HepG2 (cell line): Measurements from ENCODE around the gene POLE4. TPM values are rescaled to one million over a fixed set of nuclear protein-coding genes. Genes with fewer than 3 reads are reported as not detected.

Experiments
- CENPX ChIP-seq: sonication (generic); formaldehyde crosslinking; IDR thresholded peaks from 2 replicates; pipeline ENCODE4 v1.9.0; 2021; ENCODE audit warnings: mild to moderate bottlenecking, missing genetic modification reagents, moderate library complexity
- EEA1 ChIP-seq: sonication (generic); formaldehyde crosslinking; IDR thresholded peaks from 2 replicates; pipeline ENCODE4 v1.5.1; 2020; ENCODE audit warnings: mild to moderate bottlenecking, missing genetic modification reagents, borderline replicate concordance
- FOXA1 ChIP-seq, 2 experiments: fragments of 450-650 bp in 1 of 2; sonication (generic) in 1 of 2; formaldehyde crosslinking in 1 of 2; IDR thresholded peaks; 2 replicates each; pipeline versions ENCODE4 v1.4.0 to v1.6.1; 2016 to 2020; ENCODE audit warnings: missing genetic modification reagents in 1 of 2
- IKZF5 ChIP-seq: IDR thresholded peaks from 2 replicates; pipeline ENCODE4 v1.6.1; 2018; ENCODE audit warnings: missing genetic modification reagents, mild to moderate bottlenecking, missing compliant biosample characterization
- MAZ ChIP-seq, 2 experiments: sonication (generic) in 1 of 2; formaldehyde crosslinking in 1 of 2; IDR thresholded peaks; 2 replicates each; pipeline versions ENCODE4 v1.5.0 to v1.6.1; 2012 to 2020; ENCODE audit warnings: low read depth in 2 of 2, mild to moderate bottlenecking in 2 of 2, borderline replicate concordance in 1 of 2, improper control_type of control experiment in 1 of 2, low read length in 1 of 2, missing genetic modification reagents in 1 of 2, moderate library complexity in 1 of 2
- MTA1 ChIP-seq: sonication (generic); formaldehyde crosslinking; IDR thresholded peaks from 2 replicates; pipeline ENCODE4 v1.4.0; 2020; ENCODE audit warnings: missing genetic modification reagents, mild to moderate bottlenecking, borderline replicate concordance
- PAX8 ChIP-seq: sonication (generic); formaldehyde crosslinking; IDR thresholded peaks from 2 replicates; pipeline ENCODE4 v1.8.0; 2022; ENCODE audit warnings: mild to moderate bottlenecking, missing genetic modification reagents, borderline replicate concordance
- ZC3H4 ChIP-seq: sonication (generic); formaldehyde crosslinking; IDR thresholded peaks from 2 replicates; pipeline ENCODE4 v1.4.0; 2020; ENCODE audit warnings: missing genetic modification reagents, borderline replicate concordance
- ZNF12 ChIP-seq: sonication (generic); formaldehyde crosslinking; IDR thresholded peaks from 2 replicates; pipeline ENCODE4 v1.5.0; 2020; ENCODE audit warnings: missing genetic modification reagents
- ZNF597 ChIP-seq: sonication (generic); formaldehyde crosslinking; IDR thresholded peaks from 2 replicates; pipeline ENCODE4 v1.5.0; 2020; ENCODE audit warnings: missing genetic modification reagents
- ZNF615 ChIP-seq: sonication (generic); formaldehyde crosslinking; IDR thresholded peaks from 2 replicates; pipeline ENCODE4 v1.5.0; 2020; ENCODE audit warnings: mild to moderate bottlenecking, missing genetic modification reagents, borderline replicate concordance
- ZNF773 ChIP-seq: sonication (generic); formaldehyde crosslinking; IDR thresholded peaks from 2 replicates; pipeline ENCODE4 v1.4.0; 2020; ENCODE audit warnings: missing genetic modification reagents, borderline replicate concordance
- ZNF839 ChIP-seq: sonication (generic); formaldehyde crosslinking; IDR thresholded peaks from 2 replicates; pipeline ENCODE4 v1.4.0; 2020; ENCODE audit warnings: missing genetic modification reagents, mild to moderate bottlenecking, borderline replicate concordance
- polyA plus RNA-seq, 8 experiments: library from polyadenylated mRNA; depleted of rRNA in 3 of 8; stranded (reverse) in 7 of 8; unstranded in 1 of 8; fragments of >200 nt; fragmentation: Illumina TruSeq in 4 of 8; extraction: Trizol in 4 of 8; gene quantifications; 2 replicates each; pipeline versions ENCODE4 v1.2.1 to v1.2.3, GENCODE V29; 2011 to 2016; ENCODE audit warnings: low read depth in 4 of 8, missing spikeins in 1 of 8, mixed read lengths in 1 of 8; ENCODE audit not compliant: insufficient read depth in 1 of 8
- total RNA-seq, 5 experiments: library from RNA; depleted of rRNA; stranded (reverse); fragments of >200 nt; fragmentation: Illumina TruSeq; extraction: Trizol; gene quantifications; 2 replicates each; pipeline ENCODE4 v1.2.3, GENCODE V29; 2016; ENCODE audit warnings: low read depth in 1 of 5
- TF ChIP-seq, protein P1 (sequence below), 2 experiments: sonication (generic) in 1 of 2; formaldehyde crosslinking in 1 of 2; IDR thresholded peaks; 2 replicates each; pipeline versions ENCODE4 v1.4.0 to v1.6.1; 2016 to 2020; ENCODE audit warnings: borderline replicate concordance in 1 of 2, low read depth in 1 of 2, mild to moderate bottlenecking in 1 of 2, missing genetic modification reagents in 1 of 2
- TF ChIP-seq, protein P2 (sequence below): sonication (generic); formaldehyde crosslinking; IDR thresholded peaks from 2 replicates; pipeline ENCODE4 v1.5.1; 2020; ENCODE audit warnings: mild to moderate bottlenecking, missing genetic modification reagents, moderate library complexity
- TF ChIP-seq, protein P3 (sequence below): sonication (generic); formaldehyde crosslinking; IDR thresholded peaks from 2 replicates; pipeline ENCODE4 v1.5.0; 2020; ENCODE audit warnings: missing genetic modification reagents, mild to moderate bottlenecking, borderline replicate concordance

POLE4 gene
- total and polyA plus RNA-seq, 2 of the 13 experiments (the other 11 are each of a cell fraction or from before 2014, with no cell fraction given), result 106 to 116 TPM

DNA sequence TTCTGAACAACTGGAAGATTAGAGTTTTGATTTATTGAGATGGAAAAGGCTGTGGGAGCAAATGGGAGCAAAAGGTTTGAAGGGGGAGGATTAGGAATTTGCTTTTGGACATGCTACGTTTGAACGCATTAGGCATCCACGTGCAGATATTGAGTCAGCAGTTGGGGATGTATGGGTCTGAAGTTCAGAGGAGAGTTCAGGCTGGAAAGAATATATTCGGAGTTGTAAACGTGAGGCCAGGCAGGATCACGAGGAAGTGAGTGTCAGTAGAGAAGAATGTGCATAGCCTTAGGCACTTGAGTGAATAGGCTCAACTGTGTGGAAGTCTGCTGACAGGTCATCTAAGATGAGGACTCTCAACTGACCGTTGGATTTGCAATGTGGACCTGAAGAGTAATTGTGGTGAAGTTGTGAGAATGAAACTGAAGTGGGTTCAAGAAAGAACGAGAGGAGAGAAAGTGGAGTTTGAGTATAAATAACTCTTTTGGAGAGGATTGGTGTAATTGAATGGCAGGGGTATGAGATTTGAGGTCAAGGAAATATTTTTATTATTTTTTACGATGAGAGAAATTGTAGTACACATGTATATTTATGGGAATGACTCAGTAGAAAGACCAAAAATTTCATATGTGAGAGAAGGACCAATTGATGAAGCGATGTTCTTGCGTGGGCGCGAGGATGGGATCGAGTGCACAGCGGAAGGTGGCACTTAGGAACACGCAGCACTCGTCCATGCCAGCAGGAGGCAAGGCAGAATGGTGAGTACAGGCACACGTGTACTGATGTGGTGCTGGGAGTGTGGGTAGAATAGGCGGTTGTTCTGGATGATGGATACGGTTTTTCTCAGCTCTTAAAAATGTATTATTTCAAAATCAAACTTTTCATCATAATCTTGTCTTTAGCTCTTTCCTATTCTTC, 40.5 kb upstream of the POLE4 start (continued):
- TF ChIP-seq ZNF839 (CRISPR knock-in tag), result no peak
- no peak for TF ChIP-seq ZNF773
- no peak for TF ChIP-seq ZNF12 (CRISPR knock-in tag)
- TF ChIP-seq, protein P1, sequence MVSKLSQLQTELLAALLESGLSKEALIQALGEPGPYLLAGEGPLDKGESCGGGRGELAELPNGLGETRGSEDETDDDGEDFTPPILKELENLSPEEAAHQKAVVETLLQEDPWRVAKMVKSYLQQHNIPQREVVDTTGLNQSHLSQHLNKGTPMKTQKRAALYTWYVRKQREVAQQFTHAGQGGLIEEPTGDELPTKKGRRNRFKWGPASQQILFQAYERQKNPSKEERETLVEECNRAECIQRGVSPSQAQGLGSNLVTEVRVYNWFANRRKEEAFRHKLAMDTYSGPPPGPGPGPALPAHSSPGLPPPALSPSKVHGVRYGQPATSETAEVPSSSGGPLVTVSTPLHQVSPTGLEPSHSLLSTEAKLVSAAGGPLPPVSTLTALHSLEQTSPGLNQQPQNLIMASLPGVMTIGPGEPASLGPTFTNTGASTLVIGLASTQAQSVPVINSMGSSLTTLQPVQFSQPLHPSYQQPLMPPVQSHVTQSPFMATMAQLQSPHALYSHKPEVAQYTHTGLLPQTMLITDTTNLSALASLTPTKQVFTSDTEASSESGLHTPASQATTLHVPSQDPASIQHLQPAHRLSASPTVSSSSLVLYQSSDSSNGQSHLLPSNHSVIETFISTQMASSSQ (IDR thresholded peaks at IDR 0.05; ENCODE audit: low read depth), result no peak
- TF ChIP-seq, protein P1 (CRISPR knock-in tag; IDR thresholded peaks at IDR 0.05; ENCODE audit: borderline replicate concordance), result no peak
- peak; percentile 75; the same call in 1 of the 2 replicates for TF ChIP-seq IKZF5 (CRISPR knock-in tag)
- TF ChIP-seq MAZ (IDR thresholded peaks at IDR 0.05; ENCODE audit: borderline replicate concordance, low read depth, low read length), result no peak
- TF ChIP-seq MAZ (CRISPR knock-in tag; IDR thresholded peaks at IDR 0.05; ENCODE audit: low read depth), result no peak
- TF ChIP-seq, protein P2, sequence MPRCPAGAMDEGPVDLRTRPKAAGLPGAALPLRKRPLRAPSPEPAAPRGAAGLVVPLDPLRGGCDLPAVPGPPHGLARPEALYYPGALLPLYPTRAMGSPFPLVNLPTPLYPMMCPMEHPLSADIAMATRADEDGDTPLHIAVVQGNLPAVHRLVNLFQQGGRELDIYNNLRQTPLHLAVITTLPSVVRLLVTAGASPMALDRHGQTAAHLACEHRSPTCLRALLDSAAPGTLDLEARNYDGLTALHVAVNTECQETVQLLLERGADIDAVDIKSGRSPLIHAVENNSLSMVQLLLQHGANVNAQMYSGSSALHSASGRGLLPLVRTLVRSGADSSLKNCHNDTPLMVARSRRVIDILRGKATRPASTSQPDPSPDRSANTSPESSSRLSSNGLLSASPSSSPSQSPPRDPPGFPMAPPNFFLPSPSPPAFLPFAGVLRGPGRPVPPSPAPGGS (CRISPR knock-in tag), result 0 out of 2 replicates have a peak, but pooled peaks have one; percentile 36
- TF ChIP-seq PAX8 (CRISPR knock-in tag), result no peak
- TF ChIP-seq CENPX (CRISPR knock-in tag), result no peak
- TF ChIP-seq ZNF615, result no peak
- TF ChIP-seq EEA1, result no peak
- TF ChIP-seq, protein P3, sequence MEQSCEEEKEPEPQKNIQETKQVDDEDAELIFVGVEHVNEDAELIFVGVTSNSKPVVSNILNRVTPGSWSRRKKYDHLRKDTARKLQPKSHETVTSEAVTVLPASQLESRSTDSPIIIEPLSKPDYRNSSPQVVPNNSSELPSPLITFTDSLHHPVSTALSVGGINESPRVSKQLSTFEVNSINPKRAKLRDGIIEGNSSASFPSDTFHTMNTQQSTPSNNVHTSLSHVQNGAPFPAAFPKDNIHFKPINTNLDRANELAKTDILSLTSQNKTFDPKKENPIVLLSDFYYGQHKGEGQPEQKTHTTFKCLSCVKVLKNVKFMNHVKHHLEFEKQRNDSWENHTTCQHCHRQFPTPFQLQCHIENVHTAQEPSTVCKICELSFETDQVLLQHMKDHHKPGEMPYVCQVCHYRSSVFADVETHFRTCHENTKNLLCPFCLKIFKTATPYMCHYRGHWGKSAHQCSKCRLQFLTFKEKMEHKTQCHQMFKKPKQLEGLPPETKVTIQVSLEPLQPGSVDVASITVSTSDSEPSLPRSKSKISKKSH, result no peak
- TF ChIP-seq MTA1 (CRISPR knock-in tag), result no peak
- TF ChIP-seq ZC3H4 (CRISPR knock-in tag), result no peak
- no peak for TF ChIP-seq FOXA1 (IDR thresholded peaks at IDR 0.05)
- TF ChIP-seq FOXA1 (CRISPR knock-in tag; IDR thresholded peaks at IDR 0.05), result no peak
- no peak for TF ChIP-seq ZNF597 (CRISPR knock-in tag)
